Measurements from ENCODE around the gene CRABP2. TPM values are rescaled to one million over a fixed set of nuclear protein-coding genes. Genes with fewer than 3 reads are reported as not detected.

Gene CRABP2
- total and polyA plus RNA-seq, 2 of the 4 experiments (the other 2 are of a cell fraction), result 6.3 to 15.7 TPM

- peak; percentile 62 for DNase-seq
- dilution Hi-C loops (cut with HindIII; ENCODE audit: low sequenced_read_pairs, unreplicated experiment), result no loop called here
- 0 out of 3 replicates have a peak overlapping the region, but pooled peaks have one; percentile 36 for H2BK15ac ChIP-seq (ENCODE audit: low read depth, low read length)
- H3K9ac ChIP-seq (ENCODE audit: low read depth, low read length), result no peak overlapping the region
- H4K5ac ChIP-seq (ENCODE audit: low read depth, low read length), result no peak overlapping the region
- 0 out of 4 replicates have a peak overlapping the region, but pooled peaks of 1 of the 2 experiments have one; percentile 4 for H4K8ac ChIP-seq (ENCODE audit: low read depth in 2 of 2, low read length in 2 of 2)
- no peaks in the 10 kb centered on the region for H3K36me3 ChIP-seq (ENCODE audit: control insufficient read depth, insufficient read depth, low read length)
- no peak overlapping the region; the same call in 1 of the 2 replicates for H3K14ac ChIP-seq (replicated peaks; ENCODE audit: low read depth, low read length)
- no peaks in the 10 kb centered on the region for H3K9me3 ChIP-seq (ENCODE audit: control insufficient read depth, insufficient read depth, low read length)
- WGBS, 2 experiments (ENCODE audit: extremely low coverage in 2 of 2, insufficient read length in 1 of 2), result 35% methylated on average over 5 of the region's 11 CpGs; no CpG with 5 or more reads in 1 of the 2 experiments
- no peak overlapping the region for H3K4me3 ChIP-seq (ENCODE audit: insufficient read depth, low read depth, low read length)
- peak overlapping the region; percentile 17; the same call in 1 of the 2 replicates for H2BK20ac ChIP-seq (ENCODE audit: low read depth, low read length)
- H2AFZ ChIP-seq (replicated peaks; ENCODE audit: low read length, poor library complexity), result peak overlapping the region; percentile 60
- ATAC-seq (ENCODE audit: low read depth), result peak; percentile 68
- ChIA-PET CTCF (interaction anchor here (0.6 to 2.2 kb wide), 3 partner anchors 16 to 278 kb away, joined by 4 to 8 read pairs (median 6); no protein-coding TSS in a partner anchor), POLR2A (ENCODE audit: unreplicated experiment) (interaction anchor here (0.5 kb wide), 1 partner anchor 33 kb away, joined by 5 read pairs; the partner anchor contains the start of gene NES)
- no TSS peak for BruUV-seq (replicated peaks)
- no peak overlapping the region for H3K56ac ChIP-seq (ENCODE audit: extremely low read depth, insufficient read depth, low read length)
- H3K27me3 ChIP-seq (ENCODE audit: control insufficient read depth, insufficient read depth, low read length), result peaks cover 2% of the 10 kb centered on the region; the same call in 1 of the 2 replicates
- H2AK5ac ChIP-seq (ENCODE audit: low read depth, low read length), result peak overlapping the region; percentile 50; the same call in 1 of the 2 replicates
- peak overlapping the region; percentile 47 for H2AK9ac ChIP-seq (replicated peaks; ENCODE audit: low read depth, low read length, poor library complexity)
- H3K9me1 ChIP-seq (ENCODE audit: insufficient read depth, low read length), result peaks cover 3% of the 10 kb centered on the region; the same call in 1 of the 2 replicates
- in situ Hi-C loops (cut with MboI; ENCODE audit: low sequenced_read_pairs), result no loop called here
- no peak overlapping the region for H3K4me2 ChIP-seq (ENCODE audit: low read depth, low read length)
- peak overlapping the region; percentile 55 for H2BK120ac ChIP-seq (ENCODE audit: low read depth, low read length)
- no peak overlapping the region for H2BK5ac ChIP-seq (ENCODE audit: low read depth, low read length, poor library complexity, severe bottlenecking)
- peak overlapping the region; percentile 40 for H4K91ac ChIP-seq (ENCODE audit: insufficient read depth, low read depth, low read length)
- 0 out of 4 replicates have a peak, but pooled peaks cover 0 to 3% of the 10 kb centered on the region in 2 experiments for H3K79me1 ChIP-seq (ENCODE audit: low read depth in 1 of 2, low read length in 2 of 2)
- no peak overlapping the region for H3K18ac ChIP-seq (ENCODE audit: low read depth, low read length)
- peaks cover 45% of the 10 kb centered on the region for H3K4me1 ChIP-seq (ENCODE audit: control insufficient read depth, insufficient read depth, low read length)
- H4K20me1 ChIP-seq (ENCODE audit: insufficient read depth, low read length), result no peaks in the 10 kb centered on the region
- intact Hi-C loops (cut with micrococcal nuclease), result loop anchor here (2.0 kb wide), 1 partner anchor 15 kb away; no protein-coding TSS in a partner anchor
- H3K23ac ChIP-seq (ENCODE audit: low read depth, low read length), result no peak overlapping the region
- peak overlapping the region; percentile 33; the same call in 1 of the 2 replicates for H3K4ac ChIP-seq (ENCODE audit: low read depth, low read length)
- TF ChIP-seq ELK1 (IDR thresholded peaks at IDR 0.05; ENCODE audit: borderline replicate concordance, low read depth, low read length) (no peak), RAD21 (IDR thresholded peaks at IDR 0.05; ENCODE audit: low read length) (no peak), MAFK (IDR thresholded peaks at IDR 0.05; ENCODE audit: low read depth, low read length) (no peak), BHLHE40 (IDR thresholded peaks at IDR 0.05; ENCODE audit: low read depth, low read length) (no peak), MXI1 (IDR thresholded peaks at IDR 0.05; ENCODE audit: borderline replicate concordance, low read depth, low read length) (no peak), MAZ (IDR thresholded peaks at IDR 0.05; ENCODE audit: borderline replicate concordance, low read depth, low read length) (peak; percentile 28; the same call in 1 of the 2 replicates), CEBPB (IDR thresholded peaks at IDR 0.05; ENCODE audit: low read depth, low read length) (no peak), RCOR1 (IDR thresholded peaks at IDR 0.05; ENCODE audit: insufficient replicate concordance, low read length) (no peak), POLR2A (IDR thresholded peaks at IDR 0.05; ENCODE audit: low read depth, low read length) (no peak)
- H3K27ac ChIP-seq (ENCODE audit: insufficient read depth, low read length), result 0 out of 2 replicates have a peak overlapping the region, but pooled peaks have one; percentile 8
Measured at GRCh38 chr1:156709757-156710489, 4.5 kb upstream of the CRABP2 start.
